Mononuclear cell (primary cell): ENCODE measurements around the gene PID1. TPM values are rescaled to one million over a fixed set of nuclear protein-coding genes. Genes with fewer than 3 reads are reported as not detected.
A peak's percentile ranks its signal among the peaks of the same experiment; 100 is the strongest.

Source experiments
- H3K27me3 ChIP-seq: 2 replicates; pipeline ENCODE4 v1.6.0; 2011; ENCODE audit warnings: low read length, control low read depth; ENCODE audit not compliant: insufficient read depth
- H3K4me1 ChIP-seq: 2 replicates; pipeline ENCODE4 v1.5.1; 2011; ENCODE audit warnings: mild to moderate bottlenecking, low read length, control low read depth; ENCODE audit not compliant: insufficient read depth
- H3K4me3 ChIP-seq: 2 replicates; pipeline ENCODE4 v1.5.1; 2011; ENCODE audit warnings: mild to moderate bottlenecking, low read length, moderate library complexity
- H3K9me3 ChIP-seq: 2 replicates; pipeline ENCODE4 v1.5.1; 2011; ENCODE audit warnings: low read depth, mild to moderate bottlenecking, control low read depth, low read length
- total RNA-seq: library from RNA; depleted of rRNA; stranded (reverse); fragments of >200 nt; gene quantifications from one replicate; pipeline ENCODE4 v1.2.3, GENCODE V29; 2012

Gene PID1
- total RNA-seq, 1 donor = 8.4 TPM

DNA sequence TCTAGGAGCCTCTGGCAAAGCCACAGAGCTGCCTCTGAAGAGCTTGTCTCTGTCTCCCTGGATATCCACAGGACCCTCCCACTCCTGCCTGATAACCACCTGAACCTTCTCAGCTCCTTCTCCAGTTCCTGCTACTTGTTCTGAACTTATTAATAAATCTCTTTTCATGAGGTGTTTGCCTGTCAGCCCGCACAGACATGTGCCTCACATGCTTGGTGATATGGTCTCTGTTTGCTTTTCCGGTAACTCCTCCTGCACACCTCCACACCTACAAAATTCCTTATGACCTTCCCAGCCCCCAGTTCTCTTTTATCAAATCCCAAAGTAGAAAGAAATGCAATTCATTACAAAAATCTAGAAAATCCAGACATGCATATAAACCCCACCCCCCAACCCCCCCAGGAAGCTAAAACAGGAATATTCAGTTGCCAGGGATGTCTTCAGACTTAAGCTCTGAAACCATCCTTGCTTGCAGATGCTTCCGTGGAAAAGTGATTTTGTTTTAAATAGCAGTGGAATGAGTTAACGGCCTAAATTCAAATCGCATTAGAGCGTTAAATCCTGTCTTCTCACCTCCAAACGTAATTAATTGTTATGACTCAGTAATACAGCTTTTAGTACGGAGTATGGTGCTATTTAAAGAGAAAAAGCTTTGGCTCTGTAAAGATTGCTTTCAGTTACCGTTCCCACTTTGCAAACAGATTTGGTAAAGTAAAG is 2.1 kb upstream of the PID1 start:
- Histone ChIP-seq H3K9me3 (no peaks in the 10 kb centered on the region), H3K4me1 (peaks cover 4% of the 10 kb centered on the region), H3K27me3 (peaks cover 38% of the 10 kb centered on the region), H3K4me3 (no peak overlapping the region)

DNA sequence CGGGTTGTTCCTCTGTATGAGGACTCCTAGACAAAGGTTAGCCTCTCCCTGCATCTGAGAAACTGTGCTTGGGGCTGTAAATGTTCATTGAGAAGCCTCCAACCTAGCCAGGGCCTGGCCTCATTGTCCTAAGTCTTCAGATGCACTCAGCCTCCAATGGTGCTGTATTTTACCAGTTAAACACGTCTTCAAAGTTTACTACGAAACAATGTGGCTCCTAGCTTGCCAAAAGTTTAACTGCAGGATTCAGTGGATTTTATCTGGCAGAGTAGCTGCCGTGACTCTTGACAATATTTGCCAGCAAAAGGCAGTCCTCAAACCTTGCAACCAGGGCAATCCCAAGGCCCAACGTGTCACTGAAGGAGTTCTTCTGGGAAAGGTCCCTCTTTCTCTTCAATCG is 1.1 kb downstream of the PID1 start:
- H3K27me3 ChIP-seq = peaks cover 38% of the 10 kb centered on the region
- H3K4me3 ChIP-seq = peak overlapping the region; percentile 45
- no peaks in the 10 kb centered on the region for H3K9me3 ChIP-seq
- H3K4me1 ChIP-seq = peaks cover 4% of the 10 kb centered on the region

DNA sequence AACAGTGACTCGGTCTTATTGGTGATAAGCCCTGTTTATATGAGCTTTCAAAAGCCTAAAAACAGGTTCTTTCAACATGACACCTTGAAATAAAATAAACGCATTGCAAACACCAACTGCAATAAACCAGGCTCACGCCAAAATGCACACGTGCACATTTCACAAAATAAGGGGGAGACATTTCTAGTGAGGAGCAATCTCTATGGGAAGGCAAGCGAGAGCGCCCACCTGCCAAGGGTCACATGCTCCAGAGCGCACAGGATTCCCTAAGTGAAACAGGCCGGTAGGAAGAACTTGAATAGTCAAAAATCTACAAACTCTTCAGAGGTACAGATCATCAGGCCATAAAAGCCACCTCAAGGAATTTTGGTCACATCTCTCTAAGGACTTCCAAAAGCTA is 1.9 kb downstream of the PID1 start:
- Histone ChIP-seq H3K9me3 (no peaks in the 10 kb centered on the region), H3K4me1 (peaks cover 4% of the 10 kb centered on the region), H3K4me3 (peak overlapping the region; percentile 19), H3K27me3 (peaks cover 38% of the 10 kb centered on the region)

DNA sequence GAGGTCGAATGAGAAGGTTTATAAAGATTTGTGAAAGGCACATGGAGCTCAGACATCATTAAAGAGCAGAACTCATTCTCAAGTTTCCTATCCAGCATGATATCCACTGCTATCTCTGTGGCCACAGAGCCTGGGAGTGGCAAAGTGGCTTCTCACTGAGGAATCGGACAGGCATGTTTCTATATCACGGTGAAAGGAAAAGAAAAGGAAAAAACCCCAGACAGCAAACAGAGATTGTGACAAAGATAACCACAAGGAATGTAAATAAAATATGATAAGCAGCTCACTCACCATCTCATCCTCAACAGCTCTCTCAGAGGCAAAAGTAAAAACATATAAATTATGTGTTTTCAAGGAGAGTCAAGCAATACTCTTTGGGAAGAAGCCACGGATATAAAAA is 2.5 kb downstream of the PID1 start:
- H3K4me3 ChIP-seq = no peak overlapping the region
- no peaks in the 10 kb centered on the region for H3K9me3 ChIP-seq
- H3K27me3 ChIP-seq = peaks cover 38% of the 10 kb centered on the region
- no peaks in the 10 kb centered on the region for H3K4me1 ChIP-seq

DNA sequence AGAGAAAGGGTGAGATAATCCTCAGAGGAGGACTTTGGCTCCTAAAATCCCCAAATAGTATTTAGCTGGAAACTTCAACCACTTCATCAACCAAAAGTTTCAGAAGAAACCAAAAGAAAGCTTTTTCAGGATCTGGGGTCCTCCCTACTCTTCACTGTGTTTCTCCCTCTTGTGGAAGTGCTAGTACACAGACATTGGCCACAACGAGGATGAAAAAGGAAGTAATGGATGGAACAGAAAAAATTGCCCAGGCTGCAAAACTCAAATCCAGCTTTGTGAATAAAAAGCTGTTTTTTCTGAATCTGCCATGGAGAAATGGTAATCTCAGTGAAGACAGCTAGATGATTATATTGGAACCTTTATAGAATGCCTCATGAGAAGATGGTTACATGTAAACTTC is 4.0 kb downstream of the PID1 start:
- H3K4me1 ChIP-seq = no peaks in the 10 kb centered on the region

DNA sequence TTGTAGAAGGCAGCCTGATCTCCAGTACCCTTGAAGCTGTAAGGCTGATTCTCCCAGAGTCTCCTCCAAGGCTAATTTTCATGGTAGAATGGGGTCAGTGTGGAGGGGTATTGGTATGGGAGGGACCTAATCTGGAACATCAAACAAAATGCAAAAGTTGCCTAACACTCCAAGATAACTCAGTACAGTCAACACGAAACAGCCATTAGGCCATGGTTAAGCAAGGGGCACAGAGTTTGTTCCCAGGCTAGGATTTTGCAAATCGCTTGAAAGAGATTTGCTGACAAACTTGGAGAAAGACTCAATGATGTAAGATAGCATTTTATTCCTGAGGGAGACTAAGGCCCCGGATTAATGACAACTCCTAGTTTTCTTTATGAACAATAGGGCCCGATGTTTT is 5.4 kb downstream of the PID1 start:
- H3K27me3 ChIP-seq = peaks cover 20% of the 10 kb centered on the region
- H3K4me3 ChIP-seq = no peak overlapping the region
- no peaks in the 10 kb centered on the region for H3K9me3 ChIP-seq
- H3K4me1 ChIP-seq = no peaks in the 10 kb centered on the region

More for the DNA sequence above, 4.0 kb downstream of the PID1 start:
- Histone ChIP-seq H3K9me3 (no peaks in the 10 kb centered on the region), H3K4me3 (no peak overlapping the region), H3K27me3 (peaks cover 27% of the 10 kb centered on the region)

DNA sequence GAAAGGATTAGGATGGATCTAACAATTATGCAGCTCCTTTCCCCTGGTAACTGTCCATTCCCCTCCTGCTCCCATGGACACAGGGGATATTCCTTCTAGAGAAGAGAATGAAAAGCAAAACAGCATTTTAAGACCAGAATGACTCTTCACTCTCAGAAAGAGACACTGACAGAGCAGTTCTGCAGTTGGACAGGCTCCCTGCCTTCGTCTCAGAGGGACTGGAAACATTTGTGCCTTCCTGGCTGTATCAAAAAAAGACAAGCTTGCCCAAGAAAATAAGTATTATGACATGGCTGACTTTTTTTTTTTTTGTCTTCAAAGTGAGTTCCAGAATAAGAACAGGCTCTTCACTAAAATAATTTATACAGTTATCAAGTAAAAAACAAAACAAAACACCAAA is 9.5 kb downstream of the PID1 start:
- Histone ChIP-seq H3K4me1 (no peaks in the 10 kb centered on the region), H3K9me3 (no peaks in the 10 kb centered on the region), H3K27me3 (no peaks in the 10 kb centered on the region), H3K4me3 (no peak overlapping the region)

DNA sequence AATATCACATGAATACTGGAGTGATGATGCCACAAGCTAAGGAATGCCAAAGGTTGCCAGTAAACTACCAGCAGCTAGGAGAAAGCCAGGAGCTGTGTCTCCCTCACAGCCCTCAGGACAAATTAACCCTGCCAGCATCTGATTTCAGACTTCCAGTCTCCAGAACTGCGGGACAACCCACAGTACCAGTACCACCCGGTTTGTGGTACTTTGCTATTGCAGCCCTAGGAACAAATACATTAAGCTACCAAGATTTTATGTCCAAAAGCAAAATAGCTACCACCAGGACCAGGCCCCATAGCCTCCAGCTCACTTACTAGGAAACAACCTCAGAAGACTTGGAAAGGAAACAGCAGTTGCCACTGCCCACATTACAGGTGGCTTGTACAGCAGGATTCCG is 10.0 kb downstream of the PID1 start:
- H3K4me1 ChIP-seq = no peaks in the 10 kb centered on the region
- no peaks in the 10 kb centered on the region for H3K27me3 ChIP-seq
- no peak overlapping the region for H3K4me3 ChIP-seq
- no peaks in the 10 kb centered on the region for H3K9me3 ChIP-seq

DNA sequence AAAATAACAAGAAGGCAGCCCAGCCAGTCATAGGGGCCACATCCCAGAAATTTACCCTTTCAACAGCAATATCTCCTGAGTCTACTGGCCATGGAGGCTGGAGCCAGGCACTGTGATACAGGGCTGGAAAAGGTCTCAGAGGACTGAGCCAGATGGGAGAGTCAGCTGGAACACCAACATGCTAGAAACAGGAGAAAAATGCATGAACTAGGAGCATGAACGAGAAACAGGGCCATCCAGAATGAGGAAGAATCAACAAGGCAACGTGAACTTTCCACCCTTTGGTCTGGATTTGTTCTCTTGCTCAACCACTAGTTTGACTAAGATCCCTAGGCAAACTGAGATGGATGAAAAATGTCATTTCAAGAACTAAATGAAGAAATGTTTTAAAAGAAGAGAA is 13.1 kb downstream of the PID1 start:
- Histone ChIP-seq H3K9me3 (no peaks in the 10 kb centered on the region), H3K27me3 (no peaks in the 10 kb centered on the region), H3K4me3 (no peak overlapping the region), H3K4me1 (no peaks in the 10 kb centered on the region)

DNA sequence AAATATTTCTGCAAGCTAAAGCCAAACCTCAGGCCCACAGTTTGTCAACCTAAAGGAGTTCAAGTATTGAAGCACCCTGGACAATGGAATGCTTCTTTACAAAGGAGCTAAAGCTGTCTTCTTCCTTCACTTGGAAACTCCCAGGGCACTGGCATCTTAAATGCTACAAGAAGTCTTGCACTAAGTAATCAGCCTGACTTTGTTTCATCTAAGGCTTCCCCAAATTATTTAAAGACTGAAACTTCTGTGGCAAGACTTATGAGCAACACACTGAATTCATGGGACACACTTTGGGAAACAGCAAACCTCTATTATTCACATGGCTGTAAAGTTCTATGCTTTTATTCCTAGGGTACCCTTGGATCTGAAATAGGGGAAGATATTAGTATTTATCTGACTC is 14.7 kb downstream of the PID1 start:
- Histone ChIP-seq H3K4me1 (no peaks in the 10 kb centered on the region), H3K27me3 (no peaks in the 10 kb centered on the region), H3K4me3 (no peak overlapping the region)

DNA sequence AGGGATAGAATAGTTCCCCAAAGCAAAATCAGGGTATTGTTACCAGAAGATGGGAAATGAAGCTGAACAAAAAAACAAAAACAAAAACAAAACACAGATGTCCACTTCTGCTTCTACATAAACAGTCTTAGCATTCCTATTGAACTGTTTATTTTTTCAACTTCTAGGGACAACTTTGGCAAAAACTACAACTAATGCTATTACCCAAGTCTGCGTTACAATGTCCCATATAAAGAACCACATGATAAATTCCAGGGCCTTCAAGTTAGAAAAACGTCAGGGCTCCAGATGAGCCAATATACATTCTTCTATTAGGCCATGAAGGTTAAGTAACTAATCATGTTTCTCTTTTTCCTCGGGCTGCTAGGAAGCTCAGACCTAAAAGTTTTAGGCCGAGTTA is 16.9 kb downstream of the PID1 start:
- H3K4me3 ChIP-seq = no peak overlapping the region
- H3K27me3 ChIP-seq = no peaks in the 10 kb centered on the region
- H3K4me1 ChIP-seq = no peaks in the 10 kb centered on the region
- no peaks in the 10 kb centered on the region for H3K9me3 ChIP-seq

More for the DNA sequence above, 14.7 kb downstream of the PID1 start:
- no peaks in the 10 kb centered on the region for H3K9me3 ChIP-seq

DNA sequence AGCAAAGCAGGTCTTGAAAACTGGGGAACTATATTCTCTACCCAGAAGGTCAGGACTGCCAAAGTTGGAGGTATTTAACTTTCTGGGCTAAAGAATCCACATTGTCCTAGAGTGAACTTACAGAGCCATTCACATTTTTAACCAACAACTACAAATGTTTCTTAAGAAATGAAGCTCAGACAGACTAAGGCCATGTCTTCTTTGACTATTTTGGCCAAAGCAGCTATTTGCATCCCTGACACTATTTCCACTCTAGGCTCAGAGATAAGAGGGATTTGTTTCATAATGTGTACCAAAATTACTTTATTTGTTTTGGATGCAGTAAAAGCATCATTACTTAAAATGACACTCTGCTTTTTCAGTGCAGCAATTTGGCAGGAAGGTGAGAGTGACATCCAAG is 18.1 kb downstream of the PID1 start:
- H3K9me3 ChIP-seq = no peaks in the 10 kb centered on the region
- no peaks in the 10 kb centered on the region for H3K27me3 ChIP-seq
- no peak overlapping the region for H3K4me3 ChIP-seq
- no peaks in the 10 kb centered on the region for H3K4me1 ChIP-seq

DNA sequence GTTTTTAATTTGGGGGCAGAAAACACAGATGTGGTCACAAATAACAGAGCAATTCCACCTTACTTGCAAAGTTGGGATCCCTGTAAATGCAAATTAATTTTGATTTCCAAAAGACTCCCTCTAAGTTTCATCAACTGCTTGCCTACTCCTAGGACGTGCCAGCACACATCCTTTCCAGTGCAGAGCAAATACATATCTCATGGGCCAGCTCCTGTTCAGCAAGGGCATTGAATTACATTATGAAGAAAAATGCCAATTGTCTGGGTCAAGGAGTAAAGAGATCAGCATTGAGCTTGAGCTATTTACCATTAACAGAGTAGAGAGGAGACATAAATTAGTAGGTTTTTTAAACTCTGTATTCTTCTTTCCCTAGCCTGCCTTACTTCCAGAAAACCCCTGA is 18.8 kb downstream of the PID1 start:
- H3K27me3 ChIP-seq = no peaks in the 10 kb centered on the region
- no peaks in the 10 kb centered on the region for H3K4me1 ChIP-seq
- H3K9me3 ChIP-seq = no peaks in the 10 kb centered on the region
- H3K4me3 ChIP-seq = no peak overlapping the region

DNA sequence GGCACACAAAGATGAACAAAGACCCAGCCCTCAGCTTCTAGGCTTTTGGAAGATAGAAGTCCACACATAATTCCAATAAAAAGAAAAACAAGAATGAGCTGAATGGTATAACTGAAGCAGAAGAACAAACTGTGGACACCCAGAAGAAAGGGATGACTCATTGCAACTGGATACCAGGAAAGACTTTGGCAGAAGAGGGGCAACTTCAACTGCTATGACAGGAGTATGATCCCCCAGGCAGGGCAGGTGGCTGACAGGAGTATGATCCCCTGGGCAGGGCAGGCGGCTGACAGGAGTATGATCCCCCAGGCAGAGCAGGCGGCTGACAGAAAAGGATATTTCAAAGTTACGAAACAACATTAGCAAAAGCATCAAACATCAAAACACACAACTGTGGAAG is 21.6 kb downstream of the PID1 start:
- H3K4me1 ChIP-seq = no peaks in the 10 kb centered on the region
- no peak overlapping the region for H3K4me3 ChIP-seq
- H3K9me3 ChIP-seq = no peaks in the 10 kb centered on the region
- H3K27me3 ChIP-seq = no peaks in the 10 kb centered on the region

DNA sequence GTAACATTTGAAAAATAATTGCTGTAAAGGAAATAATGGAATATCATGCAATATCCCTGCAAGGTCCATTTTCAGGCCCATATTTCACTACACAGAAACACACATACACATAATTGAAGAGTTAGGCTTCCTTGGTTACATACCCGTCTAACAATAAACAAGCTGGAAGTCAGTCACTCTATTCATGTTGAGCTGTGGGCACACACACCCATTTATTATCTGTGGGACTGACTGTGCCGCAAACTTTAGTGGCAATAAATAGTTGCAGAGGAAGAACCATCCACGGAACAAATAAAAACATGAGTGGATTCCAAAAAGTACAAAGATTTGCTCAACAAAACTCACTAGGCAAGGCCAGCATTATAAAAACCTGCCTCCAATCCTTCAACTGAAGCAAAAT is 24.8 kb downstream of the PID1 start:
- H3K4me3 ChIP-seq = no peak overlapping the region
- peaks cover 6% of the 10 kb centered on the region for H3K9me3 ChIP-seq
- no peaks in the 10 kb centered on the region for H3K4me1 ChIP-seq
- no peaks in the 10 kb centered on the region for H3K27me3 ChIP-seq

DNA sequence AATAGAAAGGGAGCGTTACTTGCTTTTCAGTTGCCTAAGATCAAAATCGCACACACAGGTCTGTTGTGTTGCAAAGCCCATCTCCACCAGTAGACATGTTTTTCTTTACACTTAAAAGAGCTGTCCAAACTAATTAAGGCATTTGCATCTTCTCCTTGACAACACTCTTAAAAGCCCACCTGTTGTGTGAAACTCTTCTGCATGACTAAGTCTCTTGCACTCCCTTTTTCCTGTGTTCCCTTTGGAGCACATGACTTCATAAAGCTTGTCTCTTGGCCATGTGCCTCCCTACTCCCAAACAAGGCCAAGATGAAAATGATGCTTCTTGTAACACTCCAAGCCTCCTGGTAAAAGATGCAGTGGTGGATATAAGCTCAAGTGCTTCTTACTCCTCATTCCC is 26.1 kb downstream of the PID1 start:
- no peaks in the 10 kb centered on the region for H3K27me3 ChIP-seq
- H3K9me3 ChIP-seq = peaks cover 20% of the 10 kb centered on the region
- H3K4me3 ChIP-seq = no peak overlapping the region
- no peaks in the 10 kb centered on the region for H3K4me1 ChIP-seq
